GM12892 (cell line): Measurements from ENCODE around the gene IKBKG.
"Not testable (repeated sequence)": the region's sequence is repeated elsewhere in the genome, so short reads cannot be mapped to it uniquely, and the experiment has no call there.

Source experiments
- POLR2A ChIP-seq: IDR thresholded peaks from 2 replicates; pipeline ENCODE4 v1.6.1; 2011; ENCODE audit warnings: low read depth, low read length, control low read depth
- POLR2AphosphoS5 ChIP-seq: IDR thresholded peaks from 2 replicates; pipeline ENCODE4 v1.6.1; 2011; ENCODE audit warnings: low read depth, low read length, control low read depth
- TAF1 ChIP-seq: IDR thresholded peaks from 2 replicates; pipeline ENCODE4 v1.6.1; 2011; ENCODE audit warnings: low read depth, mild to moderate bottlenecking, control low read depth, low read length, borderline replicate concordance

GRCh38 chrX:154558060-154558690 lies 10.8 kb downstream of the IKBKG start:
- TF ChIP-seq POLR2A, POLR2AphosphoS5, TAF1: not testable (repeated sequence)
